Smooth muscle cell (in vitro differentiated cells): ENCODE data around the gene THSD4. TPM values are rescaled to one million over a fixed set of nuclear protein-coding genes. Genes with fewer than 3 reads are reported as not detected.

ENCODE experiments used
- DNase-seq: peaks from one replicate; lab custom pipeline; 2025; ENCODE audit not compliant: unreplicated experiment; lab: John Stamatoyannopoulos, UW
- H2AFZ ChIP-seq: fragments of 200-600 bp; sonication (generic); 2 replicates; pipeline ENCODE4 v1.6.0; 2016; ENCODE audit warnings: antibody characterized with exemption, low read depth, mild to moderate bottlenecking
- H3F3A ChIP-seq: fragments of 200-600 bp; sonication (generic); 2 replicates; pipeline ENCODE4 v1.6.0; 2017; ENCODE audit warnings: antibody characterized with exemption, low read depth
- H3K27ac ChIP-seq: fragments of 200-600 bp; sonication (generic); 2 replicates; pipeline ENCODE4 v1.5.1; 2016; ENCODE audit warnings: low read depth, mild to moderate bottlenecking
- H3K27me3 ChIP-seq: fragments of 200-600 bp; sonication (generic); 2 replicates; pipeline ENCODE4 v1.6.1; 2016; ENCODE audit warnings: low read depth, mild to moderate bottlenecking
- H3K36me3 ChIP-seq: fragments of 200-600 bp; sonication (generic); 2 replicates; pipeline ENCODE4 v1.5.1; 2016; ENCODE audit warnings: low read depth
- H3K4me1 ChIP-seq: fragments of 200-600 bp; sonication (generic); 2 replicates; pipeline ENCODE4 v1.5.1; 2016; ENCODE audit warnings: low read depth
- H3K4me2 ChIP-seq: fragments of 200-600 bp; sonication (generic); 2 replicates; pipeline ENCODE4 v1.6.0; 2016; ENCODE audit warnings: mild to moderate bottlenecking
- H3K4me3 ChIP-seq: fragments of 200-600 bp; sonication (generic); 2 replicates; pipeline ENCODE4 v1.5.1; 2016; ENCODE audit warnings: mild to moderate bottlenecking
- H3K79me2 ChIP-seq: fragments of 200-600 bp; sonication (generic); 2 replicates; pipeline ENCODE4 v1.6.0; 2016; ENCODE audit warnings: low read depth, mild to moderate bottlenecking
- H3K9ac ChIP-seq: fragments of 200-600 bp; sonication (generic); 2 replicates; pipeline ENCODE4 v1.6.0; 2016; ENCODE audit warnings: low read depth
- H3K9me3 ChIP-seq: fragments of 200-600 bp; sonication (generic); replicated peaks from 2 replicates; pipeline ENCODE4 v1.5.1; 2016; ENCODE audit warnings: low read depth
- H4K20me1 ChIP-seq: fragments of 200-600 bp; sonication (generic); 2 replicates; pipeline ENCODE4 v1.6.0; 2016; ENCODE audit warnings: low read depth
- CTCF ChIP-seq: fragments of 200-600 bp; sonication (generic); IDR thresholded peaks from 2 replicates; pipeline ENCODE4 v1.5.1; 2017; ENCODE audit warnings: borderline replicate concordance, mild to moderate bottlenecking, antibody characterized with exemption; ENCODE audit not compliant: insufficient read depth, poor library complexity, severe bottlenecking
- WGBS: methylation state at CpG from one replicate; pipeline ENCODE4 v1.1.7; 2016; ENCODE audit warnings: low lambda C conversion rate; 5-methylcytosine and 5-hydroxymethylcytosine counted together
- polyA plus RNA-seq: library from polyadenylated mRNA; unstranded; fragments of >200 nt; fragmentation: Nextera tagmentation; extraction: Ambion mirVana; gene quantifications from 2 replicates; pipeline ENCODE4 v1.2.1, GENCODE V29; 2016
- total RNA-seq: library from RNA; depleted of rRNA; stranded (reverse); fragments of >200 nt; gene quantifications from 2 replicates; pipeline ENCODE4 v1.2.3, GENCODE V29; 2014

THSD4 gene
- total and polyA plus RNA-seq, 2 experiments from 2014 or later: 2.5 to 4.1 TPM

- no peak for DNase-seq
- no peak for TF ChIP-seq CTCF
Measured at GRCh38 chr15:71825021-71825730, 709.9 kb downstream of the THSD4 start.

DNA sequence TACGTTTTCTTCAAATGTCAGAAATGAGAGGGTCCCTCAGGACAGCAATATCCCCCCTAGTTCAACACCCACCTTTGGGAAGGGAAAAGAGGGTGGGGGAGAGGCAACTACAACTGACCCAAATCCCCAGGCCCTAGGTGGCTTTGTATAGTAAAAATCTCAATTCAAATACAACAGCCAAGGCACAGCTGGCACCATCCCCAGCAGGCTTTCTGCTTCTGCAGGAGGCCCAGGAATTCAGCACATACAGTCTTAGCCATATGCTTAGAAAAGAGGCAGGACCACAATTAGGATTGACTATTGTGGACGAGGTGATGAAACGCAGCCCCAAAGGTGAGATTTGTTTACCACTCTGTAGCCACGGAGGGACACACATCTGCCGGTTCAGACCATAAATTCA lies 710.9 kb downstream of the THSD4 start:
- H3K4me1 ChIP-seq: peaks cover 5% of the 10 kb centered on the region
- no peak for TF ChIP-seq CTCF
- H3K79me2 ChIP-seq: no peaks in the 10 kb centered on the region
- no peak for DNase-seq
- no peaks in the 10 kb centered on the region for H3F3A ChIP-seq
- WGBS: 94% methylated on average over 5 of the region's 5 CpGs
- H3K9ac ChIP-seq: no peak overlapping the region
- H3K4me2 ChIP-seq: no peak overlapping the region
- peaks cover 30% of the 10 kb centered on the region for H3K36me3 ChIP-seq
- H3K9me3 ChIP-seq: peaks cover 12% of the 10 kb centered on the region
- H4K20me1 ChIP-seq: no peaks in the 10 kb centered on the region
- no peak overlapping the region for H2AFZ ChIP-seq
- H3K27me3 ChIP-seq: no peaks in the 10 kb centered on the region
- no peak overlapping the region for H3K27ac ChIP-seq
- H3K4me3 ChIP-seq: no peak overlapping the region

More at GRCh38 chr15:71825021-71825730, 709.9 kb downstream of the THSD4 start:
- Histone ChIP-seq H3K27me3 (no peaks in the 10 kb centered on the region), H3K9ac (no peak overlapping the region), H3K4me1 (peaks cover 5% of the 10 kb centered on the region), H3K27ac (no peak overlapping the region), H3K4me2 (no peak overlapping the region), H2AFZ (no peak overlapping the region), H3F3A (no peaks in the 10 kb centered on the region), H3K9me3 (peaks cover 12% of the 10 kb centered on the region), H4K20me1 (no peaks in the 10 kb centered on the region), H3K36me3 (peaks cover 30% of the 10 kb centered on the region), H3K79me2 (no peaks in the 10 kb centered on the region), H3K4me3 (no peak overlapping the region)
- 96% methylated on average over 4 of the region's 4 CpGs for WGBS

GRCh38 chr15:71830981-71831380 lies 715.7 kb downstream of the THSD4 start:
- Histone ChIP-seq H3K27ac (no peak overlapping the region), H3K4me1 (peaks cover 5% of the 10 kb centered on the region), H3K4me3 (no peak overlapping the region), H3K4me2 (no peak overlapping the region), H3K36me3 (peaks cover 8% of the 10 kb centered on the region), H3K9ac (no peak overlapping the region), H4K20me1 (no peaks in the 10 kb centered on the region), H3F3A (no peaks in the 10 kb centered on the region), H2AFZ (no peak overlapping the region), H3K79me2 (no peaks in the 10 kb centered on the region), H3K27me3 (no peaks in the 10 kb centered on the region), H3K9me3 (no peaks in the 10 kb centered on the region)
- WGBS: 17% methylated on average over 2 of the region's 2 CpGs
- DNase-seq: no peak
- no peak for TF ChIP-seq CTCF

Other genes starting within 250 kb of the THSD4 start
- 2.0 and 4.0 TPM in 2 replicates for gene THAP10, start 223.0 kb upstream of the THSD4 start, total RNA-seq
- gene THAP10, start 223.0 kb upstream of the THSD4 start, polyA plus RNA-seq: 0.31 and 2.1 TPM in 2 replicates
- gene LRRC49, start 222.6 kb upstream of the THSD4 start, total RNA-seq: 5.2 and 8.3 TPM in 2 replicates
- gene LRRC49, start 222.6 kb upstream of the THSD4 start, polyA plus RNA-seq: 3.1 and 5.0 TPM in 2 replicates